CD14-positive monocyte (primary cell): ENCODE data around the gene CEP250. TPM values are rescaled to one million over a fixed set of nuclear protein-coding genes. Genes with fewer than 3 reads are reported as not detected.

Experiments used
- DNase-seq, 3 donors: peaks; one replicate each; pipeline ENCODE4 v3.0.0-alpha.2; 2011 to 2022
- H2AFZ ChIP-seq: 2 replicates; pipeline ENCODE4 v1.6.0; 2012; ENCODE audit warnings: mild to moderate bottlenecking, low read depth, low read length, inconsistent platforms; ENCODE audit not compliant: insufficient read depth, poor library complexity, severe bottlenecking
- H3K27ac ChIP-seq, 2 donors: 1 replicate in 1 of 2; 2 replicates in 1 of 2; pipeline ENCODE4 v1.5.1; 2012 to 2013; ENCODE audit warnings: low read length in 2 of 2, control low read depth in 1 of 2, inconsistent platforms in 1 of 2, low read depth in 1 of 2, mild to moderate bottlenecking in 1 of 2
- H3K27me3 ChIP-seq, 2 donors: one replicate each; pipeline versions ENCODE4 v1.6.0 to v1.6.1; 2011 to 2013; ENCODE audit warnings: low read length in 2 of 2; ENCODE audit not compliant: control insufficient read depth in 2 of 2, insufficient read depth in 2 of 2
- H3K36me3 ChIP-seq, 2 donors: replicated peaks in 1 of 2; 1 replicate in 1 of 2; 2 replicates in 1 of 2; pipeline versions ENCODE4 v1.5.1 to v1.6.1; 2012 to 2013; ENCODE audit warnings: low read length in 2 of 2, control low read depth in 1 of 2, inconsistent platforms in 1 of 2, mild to moderate bottlenecking in 1 of 2; ENCODE audit not compliant: insufficient read depth in 2 of 2, control insufficient read depth in 1 of 2
- H3K4me1 ChIP-seq, 2 donors: 1 replicate in 1 of 2; 2 replicates in 1 of 2; pipeline versions ENCODE4 v1.5.1 to v1.6.1; 2012 to 2013; ENCODE audit warnings: low read length in 2 of 2, control low read depth in 1 of 2, inconsistent platforms in 1 of 2, mild to moderate bottlenecking in 1 of 2, moderate library complexity in 1 of 2; ENCODE audit not compliant: insufficient read depth in 2 of 2, control insufficient read depth in 1 of 2
- H3K4me2 ChIP-seq: replicated peaks from 2 replicates; pipeline ENCODE3; 2012; ENCODE audit warnings: low read length, moderate library complexity, mild to moderate bottlenecking; ENCODE audit not compliant: poor library complexity, severe bottlenecking; ENCODE audit errors: extremely low read depth
- H3K4me3 ChIP-seq, 3 experiments: fragments of 200-600 bp in 1 of 3; sonication (generic) in 1 of 3; replicated peaks in 1 of 3; 1 replicate in 2 of 3; 2 replicates in 1 of 3; pipeline ENCODE4 v1.5.1; 2011 to 2013; ENCODE audit warnings: low read length in 3 of 3, mild to moderate bottlenecking in 3 of 3, control low read depth in 2 of 3, low read depth in 2 of 3, inconsistent platforms in 1 of 3, moderate library complexity in 1 of 3
- H3K79me2 ChIP-seq: 2 replicates; pipeline ENCODE4 v1.6.0; 2012; ENCODE audit warnings: mild to moderate bottlenecking, control low read depth, inconsistent platforms, low read length, moderate library complexity; ENCODE audit not compliant: insufficient read depth
- H3K9ac ChIP-seq: 2 replicates; pipeline ENCODE4 v1.6.0; 2017; ENCODE audit warnings: low read length, mild to moderate bottlenecking; ENCODE audit not compliant: insufficient read depth, poor library complexity, severe bottlenecking
- H3K9me3 ChIP-seq, 2 donors: replicated peaks in 1 of 2; 1 replicate in 1 of 2; 2 replicates in 1 of 2; pipeline versions ENCODE4 v1.5.1 to v1.6.1; 2012 to 2013; ENCODE audit warnings: low read length in 2 of 2, control low read depth in 1 of 2; ENCODE audit not compliant: control insufficient read depth in 1 of 2, insufficient read depth in 1 of 2
- H4K20me1 ChIP-seq: 2 replicates; pipeline ENCODE4 v1.6.0; 2012; ENCODE audit warnings: mild to moderate bottlenecking, low read length, control low read depth, moderate library complexity; ENCODE audit not compliant: insufficient read depth
- H3K27ac Mint-ChIP-seq, 7 donors: one replicate each; pipeline ENCODE4 v1.8.0; 2020; ENCODE audit warnings: mild to moderate bottlenecking in 7 of 7, mixed read lengths in 7 of 7, moderate library complexity in 6 of 7, inconsistent platforms in 2 of 7
- H3K27me3 Mint-ChIP-seq, 3 donors: one replicate each; pipeline ENCODE4 v1.8.0; 2021 to 2022; ENCODE audit warnings: low read depth in 3 of 3, mild to moderate bottlenecking in 3 of 3, mixed read lengths in 3 of 3, moderate library complexity in 3 of 3, inconsistent platforms in 1 of 3
- H3K36me3 Mint-ChIP-seq, 2 donors: one replicate each; pipeline ENCODE4 v1.8.0; 2020; ENCODE audit warnings: mixed read lengths in 2 of 2, inconsistent platforms in 1 of 2, mild to moderate bottlenecking in 1 of 2
- H3K4me1 Mint-ChIP-seq: one replicate; pipeline ENCODE4 v1.8.0; 2020; ENCODE audit warnings: mild to moderate bottlenecking, mixed read lengths
- H3K4me3 Mint-ChIP-seq, 2 donors: one replicate each; pipeline ENCODE4 v1.8.0; 2020; ENCODE audit warnings: mild to moderate bottlenecking in 2 of 2, mixed read lengths in 2 of 2, moderate library complexity in 1 of 2
- H3K9me3 Mint-ChIP-seq, 7 donors: one replicate each; pipeline ENCODE4 v1.8.0; 2020 to 2022; ENCODE audit warnings: mixed read lengths in 7 of 7, mild to moderate bottlenecking in 6 of 7, moderate library complexity in 6 of 7, inconsistent platforms in 2 of 7
- CTCF ChIP-seq: fragments of 200-600 bp; IDR thresholded peaks from one replicate; pipeline ENCODE4 v1.8.0; 2022; ENCODE audit warnings: antibody characterized with exemption, mild to moderate bottlenecking
- WGBS: methylation state at CpG from one replicate; pipeline ENCODE4 v1.1.5; 2013; ENCODE audit warnings: missing lambda C conversion rate; ENCODE audit not compliant: insufficient coverage; 5-methylcytosine and 5-hydroxymethylcytosine counted together
- intact Hi-C, 2 donors: fragments of 100-400 bp; cut with micrococcal nuclease; formaldehyde crosslinking; loops; one replicate each; pipeline versions ENCODE4 v1.15.0 to v1.15.1; 2023
- polyA plus RNA-seq, 3 donors: library from polyadenylated mRNA; depleted of rRNA in 1 of 3; unstranded in 2 of 3; stranded (reverse) in 1 of 3; fragments of 300-500 nt in 2 of 3; fragments of >200 nt in 1 of 3; fragmentation: Illumina TruSeq in 2 of 3; gene quantifications; 1 replicate in 2 of 3; 2 replicates in 1 of 3; pipeline ENCODE4 v1.2.3, GENCODE V29; 2012 to 2021

CEP250 gene
- polyA plus RNA-seq, 3 donors = 0.81 to 5.9 (median 1.2) TPM

GRCh38 chr20:35529552-35529951 is 74.2 kb downstream of the CEP250 start, which contains the start of gene C20orf173:
C20orf173 (minus strand) TSS chr20:35529652; CDS start chr20:35529373, 279 bp downstream.
- H3K79me2 ChIP-seq = no peaks in the 10 kb centered on the region
- H3K27ac ChIP-seq = no peak within 1 kb of the TSS
- H2AFZ ChIP-seq = no peak within 1 kb of the TSS
- H3K4me2 ChIP-seq = no peak within 1 kb of the TSS
- no peaks in the 10 kb centered on the region for H4K20me1 ChIP-seq
- no peaks in the 10 kb centered on the region for H3K36me3 ChIP-seq
- no peaks in the 10 kb centered on the region for H3K9me3 ChIP-seq
- Mint-ChIP-seq H3K27ac (no peak within 1 kb of the TSS), H3K9me3 (peaks cover 0 to 3% (median 0%) of the 10 kb centered on the region in 7 donors), H3K36me3 (no peaks in the 10 kb centered on the region), H3K4me3 (no peak within 1 kb of the TSS), H3K27me3 (peaks cover 2 to 4% (median 2%) of the 10 kb centered on the region in 3 donors), H3K4me1 (no peaks in the 10 kb centered on the region)
- H3K4me3 ChIP-seq = no peak within 1 kb of the TSS
- DNase-seq = no peak
- no peak within 1 kb of the TSS for H3K9ac ChIP-seq
- H3K27me3 ChIP-seq = no peaks in the 10 kb centered on the region
- no CpG with 5 or more reads among the region's 2 CpGs for WGBS
- intact Hi-C loops = no loop called here
- no peak for TF ChIP-seq CTCF
- H3K4me1 ChIP-seq = no peaks in the 10 kb centered on the region

DNA sequence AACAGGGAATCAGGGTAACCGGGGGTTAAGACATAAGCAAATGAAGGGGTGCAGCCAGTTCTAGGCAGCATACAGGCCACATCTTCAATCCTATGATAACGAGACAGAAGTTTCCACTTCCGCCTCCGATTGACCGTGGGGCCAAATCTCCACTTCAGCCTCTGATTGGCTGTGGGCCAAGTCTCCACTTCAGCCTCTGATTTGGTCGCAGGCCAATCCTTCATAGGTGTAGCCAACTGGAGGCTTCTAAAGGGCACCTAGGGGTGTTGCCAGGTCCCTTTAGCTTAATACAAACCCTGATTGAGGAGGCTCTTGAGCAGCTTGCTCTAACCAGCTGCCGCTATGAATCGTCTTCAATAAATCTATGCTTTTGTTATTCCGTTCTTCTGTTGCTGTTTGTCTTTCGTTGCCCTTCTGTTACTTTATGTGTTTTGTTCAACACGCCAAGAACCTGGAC is 84.4 kb downstream of the CEP250 start:
- Mint-ChIP-seq H3K4me3 (peak overlapping the region; percentile 58 to 68), H3K36me3 (peaks cover 11 to 13% of the 10 kb centered on the region in 2 donors), H3K9me3 (peaks cover 0 to 4% (median 0%) of the 10 kb centered on the region in 7 donors), H3K27ac (peak overlapping the region in 1 of 7 donors; percentile 83), H3K27me3 (peaks cover 2 to 6% (median 2%) of the 10 kb centered on the region in 3 donors), H3K4me1 (peaks cover 15% of the 10 kb centered on the region)
- no peaks in the 10 kb centered on the region for H3K9me3 ChIP-seq
- H3K27ac ChIP-seq = no peak overlapping the region
- 68% methylated on average over 10 of the region's 11 CpGs for WGBS
- no peak overlapping the region for H2AFZ ChIP-seq
- H3K79me2 ChIP-seq = peaks cover 4% of the 10 kb centered on the region
- no peaks in the 10 kb centered on the region for H3K27me3 ChIP-seq
- intact Hi-C loops = no loop called here
- no peak overlapping the region for H3K4me2 ChIP-seq
- no peak for TF ChIP-seq CTCF
- peak; percentile 34 to 47 (median 42) for DNase-seq
- no peak overlapping the region for H3K9ac ChIP-seq
- H3K4me3 ChIP-seq = peak overlapping the region in 1 of 3 experiments; percentile 23
- H4K20me1 ChIP-seq = no peaks in the 10 kb centered on the region
- peaks cover 0 to 12% of the 10 kb centered on the region in 2 donors for H3K36me3 ChIP-seq
- peaks cover 13 to 19% of the 10 kb centered on the region in 2 donors for H3K4me1 ChIP-seq
